HS-5 (cell line): ENCODE results near the gene WIPF1.
"Not testable (repeated sequence)": the region's sequence is repeated elsewhere in the genome, so short reads cannot be mapped to it uniquely, and the experiment has no call there.

Experiments
- DNase-seq: peaks from one replicate; pipeline ENCODE4 v3.0.0-alpha.2; 2012; ENCODE audit warnings: low read depth

WIPF1 gene

DNA sequence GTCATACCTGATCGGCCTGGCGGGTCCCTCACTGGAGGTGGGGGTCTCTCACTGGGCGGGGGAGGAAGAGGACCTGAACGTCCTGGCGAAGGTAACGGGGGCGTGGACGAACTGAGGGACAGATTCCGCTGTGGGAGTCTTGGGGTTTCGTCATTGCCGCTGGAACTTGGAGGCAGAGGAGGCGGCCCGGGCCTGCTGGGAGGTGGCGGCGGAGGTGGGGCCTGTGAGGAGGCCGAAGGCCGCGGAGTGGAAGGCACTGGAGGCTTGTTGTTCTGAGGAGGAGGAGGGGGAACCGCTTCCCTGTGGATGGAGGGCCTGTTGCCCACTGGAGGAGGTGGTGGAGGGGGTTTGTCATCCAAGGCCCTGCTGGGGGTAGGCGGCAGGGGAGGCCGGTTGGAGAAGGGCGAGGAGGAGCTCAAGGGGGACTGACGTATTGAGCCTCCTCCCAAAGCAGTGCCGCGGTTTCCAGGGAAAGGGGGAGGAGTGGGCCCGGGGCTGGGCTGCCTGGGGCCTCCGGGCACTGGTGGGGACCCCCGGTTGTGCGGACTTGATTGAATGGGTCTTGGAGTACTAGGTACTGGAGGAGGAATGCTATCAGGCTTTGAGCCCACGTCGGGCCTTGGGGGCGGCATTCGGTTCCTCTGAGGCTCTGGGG lies 25.8 kb downstream of the WIPF1 start:
- no peak for DNase-seq

DNA sequence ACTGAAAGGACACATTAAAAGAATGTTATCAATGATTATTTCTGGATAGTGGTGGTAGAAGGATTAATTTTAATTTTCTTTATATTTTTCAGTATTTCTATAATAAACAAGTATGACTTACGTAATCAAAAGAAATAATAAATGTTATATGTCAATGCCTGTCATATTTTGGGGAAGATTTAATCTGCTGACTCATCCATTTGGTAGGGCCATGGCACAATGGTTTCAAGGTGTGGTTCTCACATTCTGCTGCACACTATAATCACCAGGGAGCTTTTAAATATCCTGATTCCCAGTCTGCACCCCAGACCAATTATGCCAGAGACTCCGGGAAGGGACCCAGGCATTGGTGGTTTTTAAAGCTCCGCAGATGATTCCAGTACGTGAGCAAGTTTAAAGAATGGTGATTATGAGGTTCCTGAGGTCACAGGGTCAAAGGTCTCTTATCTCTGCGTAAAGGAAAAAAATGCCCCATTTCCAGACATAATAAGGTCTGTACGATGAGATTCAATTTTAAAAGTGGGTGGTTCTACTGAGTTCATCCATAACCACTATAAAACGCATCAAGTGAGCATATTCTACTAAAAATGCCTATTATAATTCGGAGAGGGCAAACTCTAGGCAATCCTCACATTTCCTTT lies 27.2 kb downstream of the WIPF1 start:
- no peak for DNase-seq

DNA sequence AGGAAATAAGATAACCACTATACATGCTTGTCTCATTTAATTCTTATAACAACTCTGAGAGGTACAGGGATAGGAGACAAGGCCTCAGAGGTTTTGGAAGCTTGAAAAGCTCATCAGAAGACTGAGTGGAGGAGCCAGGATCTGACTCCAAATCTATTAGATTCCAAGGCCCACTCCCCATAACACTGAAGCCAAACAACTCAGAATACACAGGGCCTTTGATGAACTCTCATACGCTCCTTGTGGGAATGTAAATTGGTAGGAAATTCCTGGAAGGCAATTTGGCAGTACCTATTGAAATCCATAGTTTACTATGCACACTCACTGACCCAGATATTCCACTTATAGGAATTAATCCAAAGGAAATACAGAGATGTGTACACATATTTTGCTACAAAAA lies 27.9 kb downstream of the WIPF1 start:
- DNase-seq = no peak

DNA sequence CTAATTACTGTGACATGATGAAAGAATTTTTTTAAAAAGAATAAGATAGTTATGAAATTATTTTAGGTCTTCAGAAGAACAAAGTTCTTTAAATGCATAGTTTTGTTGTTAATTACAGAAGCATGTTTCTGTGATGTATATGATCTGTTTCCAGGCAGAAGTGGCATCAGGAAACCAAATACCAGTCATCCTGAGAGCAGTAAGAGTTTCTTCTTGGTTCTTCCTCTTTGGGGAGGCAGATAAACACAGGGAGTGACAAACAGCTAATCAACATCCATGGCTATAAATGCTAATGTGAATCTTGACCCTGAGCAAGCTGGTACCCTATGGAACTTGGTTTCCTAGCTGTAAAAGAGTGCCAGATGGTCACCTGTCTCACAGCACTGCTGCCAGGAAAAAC lies 29.2 kb downstream of the WIPF1 start:
- no peak for DNase-seq

DNA sequence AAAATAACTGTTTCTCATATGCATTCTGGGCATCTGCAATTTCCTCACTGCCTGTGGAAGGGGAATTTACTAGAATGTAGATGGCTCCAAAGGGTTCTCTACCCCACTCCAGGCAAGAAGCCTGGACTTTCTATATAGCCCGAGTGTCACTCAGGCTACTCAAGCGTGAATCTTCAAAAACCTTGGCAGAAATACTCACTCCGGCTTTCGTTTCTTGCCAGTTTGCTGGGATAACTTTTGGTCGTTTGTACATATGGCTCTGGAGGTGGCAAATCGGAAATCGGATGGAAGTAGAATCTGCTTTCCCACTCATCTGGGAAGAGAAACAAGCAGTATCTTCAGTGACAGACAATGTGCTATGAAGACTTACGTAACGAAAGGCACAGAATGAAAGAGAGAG lies 30.7 kb downstream of the WIPF1 start:
- no peak for DNase-seq

DNA sequence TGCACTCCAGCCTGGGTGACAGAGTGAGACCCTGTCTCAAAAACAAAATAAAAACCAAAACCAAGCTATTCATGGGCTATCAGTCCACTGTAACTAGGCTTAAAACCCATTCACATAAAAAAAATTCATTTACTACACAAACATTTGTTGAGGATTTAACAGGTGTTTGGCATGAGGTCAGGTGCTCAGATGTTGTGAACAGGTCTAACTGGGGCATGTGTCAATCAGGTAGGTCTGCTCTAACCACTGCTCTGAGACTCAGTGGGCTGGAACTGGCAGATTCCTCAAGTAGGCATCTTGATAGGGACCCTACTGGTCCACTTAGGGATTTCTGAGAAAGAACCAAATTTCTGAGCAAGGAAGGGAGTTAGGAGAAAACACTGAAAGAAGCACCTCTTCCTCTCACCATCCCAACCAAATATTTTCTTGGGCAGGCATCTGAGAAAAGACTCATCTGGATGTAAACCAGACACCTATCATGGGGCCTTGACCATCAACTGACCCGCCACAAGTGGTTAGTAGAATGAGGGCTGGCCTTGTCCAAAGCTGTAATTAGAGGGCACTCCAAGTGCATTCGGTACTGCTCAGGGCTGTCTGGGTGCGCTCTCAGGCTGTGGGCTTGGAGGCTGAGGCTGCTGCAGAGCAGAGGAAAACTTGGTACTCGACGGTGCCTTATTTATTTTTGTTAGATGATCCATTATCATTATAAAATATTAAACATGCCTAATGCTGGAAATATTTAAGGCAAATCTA lies 33.9 kb downstream of the WIPF1 start:
- no peak for DNase-seq

DNA sequence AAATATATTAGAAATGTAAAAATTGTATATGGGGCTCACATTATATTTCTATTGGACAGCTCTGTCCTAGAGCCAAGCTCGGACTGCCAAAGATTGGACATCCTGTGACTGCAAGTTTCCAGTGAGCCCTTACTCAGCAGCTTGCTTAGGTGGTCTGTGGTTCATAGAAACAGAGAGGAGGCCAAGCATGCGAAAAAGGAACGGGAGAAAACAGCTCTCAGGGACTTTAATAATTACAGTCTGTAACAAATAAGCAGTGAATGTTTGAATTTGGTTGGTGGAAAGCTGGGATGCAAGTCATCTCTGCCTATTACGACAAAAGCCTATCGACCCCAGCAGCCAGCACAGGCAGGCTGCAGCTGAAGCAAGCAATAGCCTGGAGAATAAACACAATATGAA lies 35.6 kb downstream of the WIPF1 start:
- DNase-seq = no peak

DNA sequence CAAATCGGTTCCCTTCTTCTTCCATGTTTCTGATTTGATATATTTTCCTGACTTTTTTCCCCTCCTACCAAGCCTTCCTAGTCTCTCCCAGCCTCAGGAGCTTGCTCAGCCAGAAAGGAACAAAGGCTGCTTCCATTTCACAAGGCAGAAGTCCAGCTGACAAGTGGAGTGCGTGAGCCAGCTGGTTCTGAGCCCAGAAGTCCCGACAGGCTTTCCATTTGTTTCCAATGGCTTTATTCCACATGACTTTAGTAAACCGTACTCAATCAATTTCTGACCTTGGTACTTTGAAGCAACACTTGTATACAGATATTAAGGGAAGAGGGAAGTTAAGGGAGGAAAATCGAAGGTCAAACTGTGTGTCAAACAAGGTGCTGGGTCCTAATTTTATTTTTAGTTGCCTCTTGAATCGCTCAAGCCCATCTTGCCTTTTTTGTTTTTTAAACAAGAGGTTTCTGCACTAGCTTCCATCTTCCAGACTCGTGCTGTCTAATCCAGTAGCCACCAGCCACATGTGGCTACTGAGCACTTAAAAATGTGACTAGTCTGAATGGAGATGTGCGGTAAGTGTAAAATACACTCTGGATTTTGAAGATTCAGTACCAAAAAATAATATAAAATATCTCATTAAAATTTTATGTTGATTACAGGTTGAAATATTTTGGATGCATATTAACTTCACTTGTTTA lies 36.2 kb downstream of the WIPF1 start:
- DNase-seq = no peak

DNA sequence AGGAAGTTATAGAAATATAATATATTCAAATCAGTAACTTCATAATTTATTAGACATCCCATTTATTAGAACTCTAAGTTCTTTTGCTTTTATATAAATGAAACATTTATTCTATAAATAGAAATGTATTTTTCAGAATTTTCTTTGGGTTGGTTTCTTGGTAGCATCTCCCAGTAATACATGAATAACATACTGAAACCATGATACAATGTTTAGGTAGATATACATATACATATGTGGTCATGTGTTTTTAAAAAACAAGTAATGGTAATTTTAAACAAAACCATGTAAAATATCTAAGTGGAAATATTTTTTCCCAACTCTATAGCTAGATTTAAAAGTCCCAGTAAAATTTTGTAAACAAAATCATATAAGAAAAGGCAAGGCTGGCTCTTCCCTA lies 36.9 kb downstream of the WIPF1 start:
- DNase-seq = no peak

DNA sequence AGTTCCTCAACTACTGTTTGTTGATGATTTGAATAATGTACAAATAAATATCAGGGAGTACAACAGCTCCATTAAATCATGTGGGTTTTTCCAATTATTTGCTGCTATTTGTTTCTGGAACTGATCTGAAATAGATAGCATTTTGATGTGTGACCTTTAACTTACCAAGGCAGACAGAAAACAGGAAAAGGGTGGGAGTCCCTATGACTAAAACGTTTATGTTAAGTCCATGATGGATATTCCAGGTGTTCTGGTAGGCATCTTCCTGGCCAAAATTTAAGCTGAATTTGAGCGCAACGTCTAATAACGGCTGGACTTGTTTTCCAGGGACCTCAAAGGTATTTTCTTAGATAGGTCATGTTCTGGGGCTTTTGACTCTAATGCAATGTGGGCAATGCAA lies 41.6 kb downstream of the WIPF1 start:
- DNase-seq = no peak

DNA sequence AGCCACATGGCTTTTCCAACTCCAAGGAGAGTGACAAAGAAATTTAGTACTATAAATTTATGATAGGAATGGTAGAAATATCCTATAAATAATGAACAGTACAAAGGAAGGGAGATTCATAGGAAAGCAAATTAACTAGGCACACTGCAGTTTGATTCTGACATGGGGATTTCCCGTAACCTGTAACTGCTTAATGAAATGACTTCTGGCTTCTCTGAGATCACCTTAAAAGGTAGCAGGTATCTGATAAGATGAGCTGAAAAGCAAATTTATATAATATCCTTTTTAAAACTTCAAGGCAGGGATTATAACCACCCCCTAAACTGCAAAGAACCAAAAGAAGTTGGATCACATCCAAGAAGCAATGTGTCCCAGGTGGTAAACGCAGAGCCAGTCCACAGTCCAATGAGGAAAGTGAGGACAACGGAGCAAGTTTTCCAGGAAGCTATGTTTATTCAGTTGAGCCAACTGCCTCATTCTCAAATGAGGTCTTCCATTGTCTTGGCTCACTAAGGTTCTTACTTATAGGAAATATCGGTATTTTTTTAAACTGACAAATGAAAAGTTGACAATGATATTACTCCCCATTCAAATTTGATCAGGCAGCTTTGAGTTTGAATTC lies 43.0 kb downstream of the WIPF1 start:
- DNase-seq = no peak

DNA sequence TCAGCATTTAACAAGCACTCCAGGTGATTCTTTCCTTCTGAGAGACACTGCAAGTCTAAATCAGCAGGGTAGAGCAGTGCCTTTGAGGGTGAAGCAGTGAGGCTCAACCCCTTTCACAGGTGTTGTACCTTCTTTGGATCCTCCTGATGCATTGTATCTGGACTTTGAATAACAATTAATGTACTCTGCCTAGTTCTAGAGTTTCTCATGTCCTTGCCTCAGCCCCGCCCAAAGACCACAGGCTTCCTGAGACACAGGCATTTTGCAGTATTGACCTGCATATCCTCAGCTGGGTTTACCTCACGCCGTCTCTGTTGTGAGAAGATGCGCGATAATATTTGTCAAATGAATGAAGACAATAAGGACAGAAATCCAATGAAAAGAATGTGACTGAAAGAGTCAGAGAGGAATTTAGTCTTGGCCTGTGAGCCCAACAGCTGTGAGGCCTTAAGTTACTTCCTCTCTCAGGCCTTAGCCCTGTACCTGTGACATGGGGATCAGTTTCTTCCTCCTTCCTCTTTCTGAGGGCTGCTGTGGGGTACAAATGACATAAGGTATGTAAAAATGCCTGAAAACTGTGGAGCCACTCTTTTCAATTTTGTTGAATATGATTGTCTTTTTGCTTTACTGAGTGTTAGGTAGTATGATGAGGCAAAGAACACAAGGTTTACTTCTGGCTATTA lies 43.7 kb downstream of the WIPF1 start:
- DNase-seq = no peak

DNA sequence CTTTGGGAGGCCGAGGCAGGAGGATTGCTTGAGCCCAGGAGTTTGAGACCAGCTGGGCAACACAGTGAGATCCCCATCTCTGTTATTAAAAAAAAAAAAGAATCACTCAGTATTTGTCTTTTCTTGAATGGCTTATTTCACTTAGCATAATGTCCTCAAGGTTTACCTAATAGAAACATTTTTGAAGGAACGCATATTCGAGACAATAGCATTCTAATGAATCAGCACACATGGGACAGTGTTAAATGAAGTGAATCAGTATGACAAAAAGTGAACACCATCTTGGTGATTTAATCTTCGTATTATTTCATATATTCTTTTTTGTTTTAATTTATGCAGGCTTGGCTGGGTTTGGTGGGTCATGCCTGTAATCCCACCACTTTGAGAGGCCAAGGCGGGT lies 44.7 kb downstream of the WIPF1 start:
- DNase-seq = no peak

DNA sequence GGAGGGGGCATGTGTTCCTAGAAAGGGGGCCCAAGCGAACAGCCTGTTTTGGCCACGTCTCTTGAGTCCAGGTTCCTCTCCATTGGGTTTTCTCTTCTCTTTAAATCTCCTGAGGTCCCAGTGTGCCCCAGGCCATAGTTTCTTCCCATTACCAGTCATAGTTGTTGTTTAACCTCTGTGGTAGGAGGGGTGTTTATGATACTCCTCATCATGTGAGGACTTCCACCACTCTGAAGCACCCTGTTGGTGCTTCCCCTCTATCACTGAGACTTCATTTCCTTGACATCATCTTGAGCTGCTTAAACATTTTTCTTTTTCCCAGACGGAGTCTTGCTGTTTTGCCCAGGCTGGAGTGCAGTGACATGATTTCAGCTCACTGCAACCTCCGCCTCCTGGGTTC lies 45.9 kb downstream of the WIPF1 start:
- DNase-seq = no peak

DNA sequence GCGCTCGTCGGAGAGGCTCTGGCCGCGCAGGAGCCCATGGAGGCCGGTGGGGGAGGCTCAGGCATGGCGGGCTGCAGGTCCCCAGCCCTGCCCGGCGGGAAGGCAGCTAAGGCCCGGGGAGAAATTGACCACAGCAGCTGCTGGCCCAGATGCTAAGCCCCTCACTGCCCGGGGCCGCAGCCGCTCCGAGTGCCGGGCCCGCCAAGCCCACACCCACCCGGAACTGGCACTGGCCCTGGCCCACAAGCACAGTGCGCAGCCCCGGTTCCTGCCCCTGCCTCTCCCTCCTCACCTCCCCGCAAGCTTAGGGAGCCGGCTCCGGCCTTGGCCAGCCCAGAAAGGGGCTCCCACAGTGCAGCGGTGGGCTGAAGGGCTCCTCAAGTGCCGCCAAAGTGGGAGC lies 49.0 kb downstream of the WIPF1 start:
- not testable (repeated sequence) for DNase-seq

DNA sequence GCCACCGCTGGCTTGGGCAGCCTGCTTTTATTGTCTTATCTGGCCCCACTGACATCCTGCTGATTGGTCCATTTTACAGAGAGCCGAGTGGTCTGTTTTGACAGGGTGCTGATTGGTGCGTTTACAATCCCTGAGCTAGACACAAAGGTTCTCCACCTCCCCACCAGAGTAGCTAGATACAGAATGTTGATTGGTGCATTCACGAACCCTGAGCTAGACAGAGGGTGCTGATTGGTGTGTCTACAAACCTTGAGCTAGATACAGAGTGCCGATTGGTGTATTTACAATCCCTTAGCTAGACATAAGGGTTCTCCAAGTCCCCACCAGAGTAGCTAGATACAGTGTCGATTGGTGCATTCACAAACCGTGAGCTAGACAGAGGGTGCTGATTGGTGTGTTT lies 49.6 kb downstream of the WIPF1 start:
- DNase-seq = not testable (repeated sequence)

DNA sequence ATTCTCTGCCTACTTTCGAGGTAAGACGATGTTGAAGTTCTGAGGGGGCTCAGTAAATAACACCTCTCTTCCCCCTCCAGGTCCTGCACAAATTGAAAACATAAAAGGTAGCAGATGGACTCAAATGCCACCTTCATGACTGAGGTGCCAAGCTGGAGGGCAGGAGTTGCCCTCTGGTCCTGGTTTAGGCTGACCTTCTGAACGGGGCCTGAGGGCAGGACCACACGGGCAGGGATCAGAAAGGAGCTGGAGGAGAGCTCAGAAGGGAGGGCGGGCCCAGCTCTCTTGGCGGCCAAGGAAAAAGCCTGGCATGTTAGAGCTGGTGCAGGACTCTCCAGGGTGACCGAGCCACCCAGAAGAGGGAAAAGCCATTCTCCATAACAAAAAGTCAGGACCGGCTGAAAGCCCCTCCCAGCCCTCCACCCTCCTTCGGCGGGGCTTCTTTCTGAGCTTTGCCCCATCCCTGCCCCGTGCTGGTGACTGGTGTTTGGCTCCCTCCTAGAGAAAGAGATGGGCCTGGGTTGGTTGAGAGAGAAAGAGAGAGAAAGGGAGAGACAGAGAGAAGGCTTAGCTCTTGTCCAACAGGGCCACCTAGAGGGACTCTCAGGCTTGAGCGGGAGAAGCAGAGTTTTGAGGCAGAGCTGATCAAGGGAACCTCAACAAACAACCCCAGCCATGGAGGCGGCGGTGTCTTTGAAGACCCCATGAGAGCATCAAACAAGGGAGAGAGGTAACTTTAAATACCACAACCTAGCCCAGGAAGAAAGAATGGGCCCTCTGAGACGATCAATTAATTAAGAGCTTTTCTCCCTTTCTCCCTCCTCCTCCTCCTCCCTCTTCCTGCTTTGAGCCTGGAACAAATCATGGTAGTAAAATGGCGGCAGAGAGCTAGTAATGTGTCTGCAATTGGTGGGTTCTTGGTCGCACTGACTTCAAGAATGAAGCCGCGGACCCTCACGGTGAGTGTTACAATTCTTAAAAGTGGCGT lies 50.8 kb downstream of the WIPF1 start:
- DNase-seq = no peak

DNA sequence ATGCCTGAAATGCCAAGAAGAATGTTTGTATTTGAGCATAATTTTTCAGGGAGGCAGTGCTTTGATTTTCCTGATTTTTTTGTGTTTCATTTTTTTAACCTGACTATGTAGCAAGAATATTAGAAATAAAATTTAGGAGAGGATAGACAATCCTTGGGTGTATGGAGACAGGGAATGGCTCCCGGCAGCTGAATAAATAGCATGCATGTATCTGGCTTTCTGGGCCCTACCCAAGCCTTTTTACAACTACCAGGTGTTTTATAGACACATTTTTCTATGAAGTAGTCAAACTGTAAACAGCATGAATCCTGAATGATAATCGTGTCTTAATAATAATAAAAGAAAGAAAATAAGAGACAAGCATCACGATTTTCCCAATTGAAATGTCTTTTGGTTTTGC lies 52.4 kb downstream of the WIPF1 start:
- no peak for DNase-seq

DNA sequence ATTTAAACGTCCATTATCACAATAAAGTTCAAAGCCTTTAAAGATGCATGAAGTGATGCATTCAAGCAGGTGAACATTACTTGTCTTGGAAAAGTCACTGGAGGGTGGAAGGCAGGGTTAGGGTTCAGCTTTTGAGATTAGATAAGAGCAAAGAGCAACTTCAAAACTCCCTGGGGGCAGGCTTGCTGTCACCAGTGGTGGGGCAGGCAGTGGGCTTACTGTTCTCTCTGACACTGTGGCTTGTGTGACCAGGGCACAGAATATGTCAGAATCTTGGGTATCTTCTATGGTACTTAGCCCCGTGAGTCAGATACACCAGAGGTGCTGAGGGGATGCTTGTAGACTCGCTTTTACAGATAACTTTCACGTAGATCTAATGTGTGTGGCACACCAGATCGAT lies 52.8 kb downstream of the WIPF1 start:
- DNase-seq = no peak

DNA sequence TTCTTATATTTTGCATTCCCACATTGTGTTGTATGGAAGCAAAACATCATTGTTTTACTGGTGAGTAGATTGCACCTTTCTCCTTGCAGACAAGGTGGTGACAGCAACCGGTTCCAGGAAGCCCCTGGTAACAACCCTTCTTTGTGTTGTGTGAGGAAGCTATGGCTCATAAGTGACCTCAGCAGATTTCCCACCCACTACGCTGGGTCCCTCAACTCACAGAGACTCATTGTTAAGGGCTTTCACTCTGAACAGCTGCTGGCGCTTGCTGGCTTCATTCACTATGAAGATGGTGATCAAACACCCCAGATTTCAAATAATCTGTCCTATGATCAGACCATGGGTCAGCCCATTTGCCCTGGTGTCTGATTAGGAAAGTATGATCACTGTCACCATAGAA lies 53.4 kb downstream of the WIPF1 start:
- DNase-seq = no peak

DNA sequence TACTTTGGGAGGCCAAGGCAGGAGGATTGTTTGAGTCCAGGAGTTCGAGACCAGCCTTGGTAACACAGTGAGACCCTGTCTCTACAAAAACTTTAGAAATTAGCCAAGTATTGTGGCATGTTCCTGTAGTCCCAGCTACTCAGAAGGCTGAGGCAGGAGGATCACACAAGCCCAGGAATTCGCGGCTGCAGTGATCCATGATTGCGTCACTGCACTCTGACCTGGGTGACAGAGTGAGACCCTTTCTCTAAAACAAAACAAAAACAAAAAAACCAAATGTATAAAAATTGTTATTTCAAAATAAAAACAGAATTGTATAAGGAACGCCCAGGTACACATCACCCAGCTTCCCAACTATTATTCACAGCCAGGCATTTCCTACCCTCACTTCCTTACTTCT lies 56.7 kb downstream of the WIPF1 start:
- no peak for DNase-seq
